Measurements from ENCODE around the gene CHD6. TPM values are rescaled to one million over a fixed set of nuclear protein-coding genes. Genes with fewer than 3 reads are reported as not detected.

CHD6 gene
- total RNA-seq, 2 experiments from 2014 or later, result 26.9 to 45.7 TPM

DNA sequence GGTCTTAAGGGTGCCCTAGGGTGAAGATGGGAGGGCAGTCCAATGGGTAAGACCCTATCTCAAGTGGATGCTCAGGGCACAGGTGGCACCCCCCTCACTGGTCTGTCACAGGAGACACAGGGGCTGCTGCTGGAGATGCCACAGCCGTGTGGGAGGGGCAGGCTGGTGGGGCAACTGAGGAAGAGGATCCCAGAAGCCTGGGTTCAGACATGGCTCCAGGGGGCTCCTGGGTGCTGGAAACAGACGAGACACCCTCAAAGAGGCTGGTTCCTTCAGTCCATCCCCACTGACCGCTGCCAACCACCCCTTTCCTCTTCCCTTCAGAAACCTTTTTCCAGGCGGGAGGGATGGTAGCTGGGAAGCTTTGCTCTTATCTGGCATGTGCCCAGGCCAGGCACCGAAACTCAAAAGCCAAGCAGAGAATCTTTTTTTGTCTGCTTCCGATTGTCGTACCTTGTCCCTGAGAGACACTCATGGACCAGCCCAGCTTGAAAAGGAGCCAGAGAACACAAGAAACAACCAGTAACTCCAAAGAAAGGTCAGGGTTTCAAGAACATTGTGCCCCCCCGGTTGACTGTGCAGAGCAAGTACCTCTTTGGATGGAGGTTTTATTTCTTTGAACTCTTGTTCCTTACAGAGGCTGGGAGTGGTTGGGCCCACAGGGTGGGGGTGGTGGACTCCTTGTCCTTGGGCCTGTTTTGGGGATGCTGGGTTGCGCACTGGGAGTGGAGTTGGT is 223.1 kb downstream of the CHD6 start:
- Histone ChIP-seq H3K4me1 (ENCODE audit: insufficient read depth, low read length, poor library complexity, severe bottlenecking) (no peaks in the 10 kb centered on the region), H3K4me2 (ENCODE audit: low read length) (no peak overlapping the region), H3K4me3 (ENCODE audit: low read depth, low read length, poor library complexity, severe bottlenecking) (no peak overlapping the region), H3K27ac (ENCODE audit: low read depth, low read length, poor library complexity, severe bottlenecking) (no peak overlapping the region), H2AFZ (ENCODE audit: low read length) (no peak overlapping the region), H3K9me3 (ENCODE audit: low read length) (no peaks in the 10 kb centered on the region), H3K79me2 (ENCODE audit: insufficient read depth, low read depth, low read length) (no peaks in the 10 kb centered on the region), H3K9me2 (ENCODE audit: insufficient read depth, low read length) (no peaks in the 10 kb centered on the region), H4K20me1 (ENCODE audit: insufficient read depth, low read length) (no peaks in the 10 kb centered on the region), H3K36me3 (ENCODE audit: insufficient read depth, low read length) (no peaks in the 10 kb centered on the region)
- no peak for DNase-seq (ENCODE audit: low spot score)
- CTCF ChIA-PET (ENCODE audit: unreplicated experiment), result no interaction called here
- BruUV-seq (replicated peaks), result no TSS peak
- intact Hi-C loops (cut with micrococcal nuclease; ENCODE audit: unreplicated experiment), result no loop called here
- POLR2A ChIA-PET, result no interaction called here
- no peak for TF ChIP-seq EZH2phosphoT487 (IDR thresholded peaks at IDR 0.05; ENCODE audit: borderline replicate concordance, low read depth, low read length)
- TF ChIP-seq, protein P1, sequence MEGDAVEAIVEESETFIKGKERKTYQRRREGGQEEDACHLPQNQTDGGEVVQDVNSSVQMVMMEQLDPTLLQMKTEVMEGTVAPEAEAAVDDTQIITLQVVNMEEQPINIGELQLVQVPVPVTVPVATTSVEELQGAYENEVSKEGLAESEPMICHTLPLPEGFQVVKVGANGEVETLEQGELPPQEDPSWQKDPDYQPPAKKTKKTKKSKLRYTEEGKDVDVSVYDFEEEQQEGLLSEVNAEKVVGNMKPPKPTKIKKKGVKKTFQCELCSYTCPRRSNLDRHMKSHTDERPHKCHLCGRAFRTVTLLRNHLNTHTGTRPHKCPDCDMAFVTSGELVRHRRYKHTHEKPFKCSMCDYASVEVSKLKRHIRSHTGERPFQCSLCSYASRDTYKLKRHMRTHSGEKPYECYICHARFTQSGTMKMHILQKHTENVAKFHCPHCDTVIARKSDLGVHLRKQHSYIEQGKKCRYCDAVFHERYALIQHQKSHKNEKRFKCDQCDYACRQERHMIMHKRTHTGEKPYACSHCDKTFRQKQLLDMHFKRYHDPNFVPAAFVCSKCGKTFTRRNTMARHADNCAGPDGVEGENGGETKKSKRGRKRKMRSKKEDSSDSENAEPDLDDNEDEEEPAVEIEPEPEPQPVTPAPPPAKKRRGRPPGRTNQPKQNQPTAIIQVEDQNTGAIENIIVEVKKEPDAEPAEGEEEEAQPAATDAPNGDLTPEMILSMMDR (conservative IDR thresholded peaks at IDR 0.05; ENCODE audit: low read length), result no peak

DNA sequence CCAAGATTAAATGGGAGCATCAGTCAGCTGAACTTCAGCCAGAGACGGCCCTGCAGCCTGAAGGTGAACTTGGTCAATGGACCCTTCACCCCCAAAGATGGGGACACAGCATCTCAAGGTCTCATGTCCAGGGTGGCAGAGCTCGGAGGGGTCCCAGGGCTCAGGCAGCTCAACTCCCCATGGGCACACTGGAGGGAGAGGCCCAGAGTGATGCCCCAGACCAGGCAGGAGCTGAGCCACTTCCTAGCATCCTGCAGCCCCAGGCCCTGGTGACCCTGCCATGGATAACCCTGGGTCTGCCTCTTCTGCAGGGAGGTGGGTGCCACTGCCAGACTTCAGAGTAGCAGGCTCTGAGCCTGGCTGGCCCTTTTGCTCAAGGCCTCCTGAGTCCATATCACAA is 224.1 kb downstream of the CHD6 start:
- no peak overlapping the region for H3K4me2 ChIP-seq (ENCODE audit: low read length)
- no peak for DNase-seq (ENCODE audit: low spot score)
- no peak overlapping the region for H3K4me3 ChIP-seq (ENCODE audit: low read depth, low read length, poor library complexity, severe bottlenecking)
- no peaks in the 10 kb centered on the region for H3K79me2 ChIP-seq (ENCODE audit: insufficient read depth, low read depth, low read length)
- no peak overlapping the region for H2AFZ ChIP-seq (ENCODE audit: low read length)
- CTCF ChIA-PET (ENCODE audit: unreplicated experiment), result no interaction called here
- H3K9me3 ChIP-seq (ENCODE audit: low read length), result no peaks in the 10 kb centered on the region
- H3K36me3 ChIP-seq (ENCODE audit: insufficient read depth, low read length), result no peaks in the 10 kb centered on the region
- H4K20me1 ChIP-seq (ENCODE audit: insufficient read depth, low read length), result no peaks in the 10 kb centered on the region
- TF ChIP-seq EZH2phosphoT487 (IDR thresholded peaks at IDR 0.05; ENCODE audit: borderline replicate concordance, low read depth, low read length), result no peak
- TF ChIP-seq, protein P1 (conservative IDR thresholded peaks at IDR 0.05; ENCODE audit: low read length), result no peak
- no peaks in the 10 kb centered on the region for H3K4me1 ChIP-seq (ENCODE audit: insufficient read depth, low read length, poor library complexity, severe bottlenecking)
- BruUV-seq (replicated peaks), result no TSS peak
- POLR2A ChIA-PET, result no interaction called here
- H3K27ac ChIP-seq (ENCODE audit: low read depth, low read length, poor library complexity, severe bottlenecking), result no peak overlapping the region
- intact Hi-C loops (cut with micrococcal nuclease; ENCODE audit: unreplicated experiment), result no loop called here
- H3K9me2 ChIP-seq (ENCODE audit: insufficient read depth, low read length), result no peaks in the 10 kb centered on the region

DNA sequence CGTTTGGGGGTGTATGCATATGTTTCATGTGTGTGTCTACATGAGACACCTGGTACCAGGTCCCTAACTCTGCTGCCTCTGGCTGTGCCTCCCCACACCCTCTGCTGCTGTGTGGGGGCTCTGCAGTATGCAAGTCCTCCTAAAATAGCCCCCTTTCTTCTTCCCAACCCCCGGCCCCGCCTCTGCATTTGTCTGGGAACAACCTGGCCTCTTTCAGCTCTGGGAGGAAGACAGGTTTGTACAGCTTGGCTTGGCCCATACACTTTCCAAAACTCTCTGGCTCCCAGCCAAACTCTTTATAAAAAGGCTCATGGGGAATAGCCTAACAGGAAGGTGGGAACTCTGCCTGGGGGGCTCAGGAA is 224.5 kb downstream of the CHD6 start:
- Histone ChIP-seq H3K4me3 (ENCODE audit: low read depth, low read length, poor library complexity, severe bottlenecking) (no peak overlapping the region), H3K9me2 (ENCODE audit: insufficient read depth, low read length) (no peaks in the 10 kb centered on the region), H3K9me3 (ENCODE audit: low read length) (no peaks in the 10 kb centered on the region), H3K4me1 (ENCODE audit: insufficient read depth, low read length, poor library complexity, severe bottlenecking) (no peaks in the 10 kb centered on the region), H4K20me1 (ENCODE audit: insufficient read depth, low read length) (no peaks in the 10 kb centered on the region), H3K27ac (ENCODE audit: low read depth, low read length, poor library complexity, severe bottlenecking) (no peak overlapping the region), H3K4me2 (ENCODE audit: low read length) (no peak overlapping the region), H2AFZ (ENCODE audit: low read length) (no peak overlapping the region), H3K36me3 (ENCODE audit: insufficient read depth, low read length) (no peaks in the 10 kb centered on the region), H3K79me2 (ENCODE audit: insufficient read depth, low read depth, low read length) (no peaks in the 10 kb centered on the region)
- BruUV-seq (replicated peaks), result no TSS peak
- POLR2A ChIA-PET, result no interaction called here
- CTCF ChIA-PET (ENCODE audit: unreplicated experiment), result no interaction called here
- no peak for DNase-seq (ENCODE audit: low spot score)
- intact Hi-C loops (cut with micrococcal nuclease; ENCODE audit: unreplicated experiment), result no loop called here
- TF ChIP-seq, protein P1 (conservative IDR thresholded peaks at IDR 0.05; ENCODE audit: low read length), result no peak
- TF ChIP-seq EZH2phosphoT487 (IDR thresholded peaks at IDR 0.05; ENCODE audit: borderline replicate concordance, low read depth, low read length), result no peak

Data from OCI-LY7 (cell line).